GM19438 (cell line): ENCODE measurements around the gene CYP27C1.
"Not testable (repeated sequence)": the region's sequence is repeated elsewhere in the genome, so short reads cannot be mapped to it uniquely, and the experiment has no call there.

Source experiments
- ATAC-seq: cut with Tn5 transposase; IDR thresholded peaks from one replicate; pipeline ENCODE4 v1.9.1; 2021; ENCODE audit warnings: low read depth; ENCODE audit not compliant: unreplicated experiment

Gene CYP27C1

GRCh38 chr2:127175041-127175721 lies 44.9 kb downstream of the CYP27C1 start:
- no peak for ATAC-seq

- no peak for ATAC-seq
Observed at GRCh38 chr2:127174640-127175039, 45.5 kb downstream of the CYP27C1 start.

- ATAC-seq: no peak
Observed at GRCh38 chr2:127174136-127174535, 46.0 kb downstream of the CYP27C1 start.

- ATAC-seq: no peak
Observed at GRCh38 chr2:127173057-127173456, 47.0 kb downstream of the CYP27C1 start.

GRCh38 chr2:127172306-127172705 lies 47.8 kb downstream of the CYP27C1 start:
- ATAC-seq: no peak

GRCh38 chr2:127170452-127171197 lies 49.5 kb downstream of the CYP27C1 start:
- ATAC-seq: no peak

GRCh38 chr2:127170021-127170420 lies 50.1 kb downstream of the CYP27C1 start:
- ATAC-seq: no peak

GRCh38 chr2:127169066-127169660 lies 50.9 kb downstream of the CYP27C1 start:
- no peak for ATAC-seq

GRCh38 chr2:127166231-127166860 lies 53.8 kb downstream of the CYP27C1 start:
- no peak for ATAC-seq

GRCh38 chr2:127165539-127165935 lies 54.6 kb downstream of the CYP27C1 start:
- ATAC-seq: no peak

- no peak for ATAC-seq
Observed at GRCh38 chr2:127164761-127165538, 55.1 kb downstream of the CYP27C1 start.

GRCh38 chr2:127163921-127164320 lies 56.2 kb downstream of the CYP27C1 start:
- no peak for ATAC-seq

GRCh38 chr2:127163090-127163406 lies 57.1 kb downstream of the CYP27C1 start:
- ATAC-seq: not testable (repeated sequence)

- no peak for ATAC-seq
Observed at GRCh38 chr2:127162261-127163089, 57.6 kb downstream of the CYP27C1 start.

- ATAC-seq: no peak
Observed at GRCh38 chr2:127161176-127162136, 58.6 kb downstream of the CYP27C1 start.

GRCh38 chr2:127160676-127161075 lies 59.4 kb downstream of the CYP27C1 start:
- no peak for ATAC-seq

GRCh38 chr2:127159543-127159942 lies 60.6 kb downstream of the CYP27C1 start:
- no peak for ATAC-seq

GRCh38 chr2:127158614-127159290 lies 61.3 kb downstream of the CYP27C1 start:
- ATAC-seq: no peak
